Neural cell (in vitro differentiated cells): Measurements from ENCODE around the gene PFKM. TPM values are rescaled to one million over a fixed set of nuclear protein-coding genes. Genes with fewer than 3 reads are reported as not detected.

ENCODE experiments used
- H2AFZ ChIP-seq: fragments of 200-600, 300-800 bp; sonication (generic), shearing (Covaris generic); 2 replicates; pipeline ENCODE4 v1.6.0; 2014; ENCODE audit warnings: low read depth, mild to moderate bottlenecking, antibody characterized with exemption, low read length, moderate library complexity
- H3F3A ChIP-seq: fragments of 200-600 bp; shearing (Covaris generic); 2 replicates; pipeline ENCODE4 v1.6.1; 2016; ENCODE audit warnings: mild to moderate bottlenecking, moderate library complexity, mixed read lengths, antibody characterized with exemption, low read length; ENCODE audit not compliant: insufficient read depth, poor library complexity, severe bottlenecking
- H3K27ac ChIP-seq: fragments of 200-600, 300-800 bp; sonication (generic), shearing (Covaris generic); 2 replicates; pipeline ENCODE4 v1.5.1; 2014; ENCODE audit warnings: mild to moderate bottlenecking, low read length, moderate library complexity
- H3K27me3 ChIP-seq: fragments of 300-800, 200-600 bp; sonication (generic), shearing (Covaris generic); 2 replicates; pipeline ENCODE4 v1.6.0; 2014; ENCODE audit warnings: mild to moderate bottlenecking, low read depth, low read length, moderate library complexity; ENCODE audit not compliant: insufficient read depth
- H3K36me3 ChIP-seq: fragments of 300-800, 200-600 bp; sonication (generic), shearing (Covaris generic); 2 replicates; pipeline ENCODE4 v1.5.1; 2014; ENCODE audit warnings: mild to moderate bottlenecking, antibody characterized with exemption, low read length, moderate library complexity; ENCODE audit not compliant: insufficient read depth
- H3K4me2 ChIP-seq: fragments of 300-800, 200-600 bp; sonication (generic), shearing (Covaris generic); 2 replicates; pipeline ENCODE4 v1.6.0; 2014; ENCODE audit warnings: mild to moderate bottlenecking, low read length
- H3K4me3 ChIP-seq: fragments of 300-800, 200-600 bp; sonication (generic), shearing (Covaris generic); 2 replicates; pipeline ENCODE4 v1.5.1; 2014; ENCODE audit warnings: mild to moderate bottlenecking, low read length, moderate library complexity
- H3K79me2 ChIP-seq: fragments of 200-600 bp; shearing (Covaris generic); replicated peaks from 2 replicates; pipeline ENCODE4 v1.6.0; 2014; ENCODE audit warnings: mild to moderate bottlenecking, low read length, moderate library complexity; ENCODE audit not compliant: insufficient read depth
- H3K9ac ChIP-seq: fragments of 300-800, 200-600 bp; sonication (generic), shearing (Covaris generic); 2 replicates; pipeline ENCODE4 v1.6.1; 2016; ENCODE audit warnings: mild to moderate bottlenecking, low read length, mixed read lengths
- H3K9me2 ChIP-seq: fragments of 200-600 bp; shearing (Covaris generic); 2 replicates; pipeline ENCODE4 v1.6.1; 2016; ENCODE audit warnings: mild to moderate bottlenecking, low read length, mixed read lengths; ENCODE audit not compliant: insufficient read depth
- H3K9me3 ChIP-seq: fragments of 200-600, 300-800 bp; sonication (generic), shearing (Covaris generic); 2 replicates; pipeline ENCODE4 v1.6.1; 2016; ENCODE audit warnings: mild to moderate bottlenecking, mixed run types, low read length, moderate library complexity, mixed read lengths
- H4K20me1 ChIP-seq: fragments of 200-600 bp; shearing (Covaris generic); 2 replicates; pipeline ENCODE4 v1.6.1; 2016; ENCODE audit warnings: mild to moderate bottlenecking, mixed run types; ENCODE audit not compliant: insufficient read depth
- EP300 ChIP-seq: fragments of 450-650 bp; conservative IDR thresholded peaks from 2 replicates; pipeline ENCODE4 v1.6.1; 2014; ENCODE audit warnings: antibody characterized with exemption, mild to moderate bottlenecking, moderate library complexity; ENCODE audit not compliant: poor library complexity, severe bottlenecking
- EZH2 ChIP-seq: fragments of 200-600, 300-800 bp; shearing (Covaris generic), sonication (generic); IDR thresholded peaks from 2 replicates; pipeline ENCODE4 v1.6.1; 2014; ENCODE audit warnings: antibody characterized with exemption, low read length, borderline replicate concordance, mild to moderate bottlenecking; ENCODE audit not compliant: insufficient read depth, poor library complexity, severe bottlenecking
- RAD21 ChIP-seq: fragments of 450-650 bp; conservative IDR thresholded peaks from 2 replicates; pipeline ENCODE4 v1.6.1; 2014; ENCODE audit warnings: antibody characterized with exemption, mild to moderate bottlenecking, moderate library complexity
- SMC3 ChIP-seq: fragments of 450-650 bp; conservative IDR thresholded peaks from 2 replicates; pipeline ENCODE4 v1.6.1; 2014; ENCODE audit warnings: antibody characterized with exemption, mild to moderate bottlenecking, moderate library complexity; ENCODE audit not compliant: poor library complexity
- TAF1 ChIP-seq: IDR thresholded peaks from 2 replicates; pipeline ENCODE4 v1.6.1; 2012; ENCODE audit warnings: low read depth
- polyA plus RNA-seq: library from polyadenylated mRNA; depleted of rRNA; stranded (reverse); fragments of >200 nt; gene quantifications from 2 replicates; pipeline ENCODE4 v1.2.3, GENCODE V29; 2014
- TF ChIP-seq, protein P1 (sequence below): IDR thresholded peaks from 2 replicates; pipeline ENCODE4 v1.6.1; 2012; ENCODE audit warnings: borderline replicate concordance
- TF ChIP-seq, protein P2 (sequence below): fragments of 450-650 bp; IDR thresholded peaks from 2 replicates; pipeline ENCODE4 v1.5.1; 2014; ENCODE audit warnings: antibody characterized with exemption, mild to moderate bottlenecking, moderate library complexity; ENCODE audit not compliant: poor library complexity, severe bottlenecking

PFKM gene
- polyA plus RNA-seq, 1 donor from 2014 or later, result 122 TPM

DNA sequence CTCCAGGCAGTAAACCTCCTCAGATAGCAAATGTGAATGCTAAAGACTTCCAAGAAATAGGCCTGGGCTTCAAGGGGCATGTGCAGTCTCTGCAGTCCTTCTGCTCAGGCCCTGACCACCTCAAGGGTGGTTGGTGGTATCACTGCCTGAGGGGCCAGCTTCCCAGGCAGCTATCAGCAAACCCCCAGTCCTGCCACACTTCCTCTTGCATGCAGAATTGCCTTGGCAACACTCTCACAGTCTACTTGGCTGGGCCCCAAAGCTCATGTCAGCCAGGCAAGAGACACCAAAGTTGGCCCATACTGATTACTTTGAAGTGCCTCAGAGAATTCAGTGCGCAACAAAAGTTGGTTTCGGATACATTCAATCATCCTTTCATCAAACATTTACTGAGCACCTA lies 41.6 kb downstream of the PFKM start:
- no peaks in the 10 kb centered on the region for H3K9me3 ChIP-seq
- no peak overlapping the region for H3K4me2 ChIP-seq
- H3F3A ChIP-seq, result no peaks in the 10 kb centered on the region
- H3K9ac ChIP-seq, result no peak overlapping the region
- no peaks in the 10 kb centered on the region for H3K9me2 ChIP-seq
- TF ChIP-seq, protein P1, sequence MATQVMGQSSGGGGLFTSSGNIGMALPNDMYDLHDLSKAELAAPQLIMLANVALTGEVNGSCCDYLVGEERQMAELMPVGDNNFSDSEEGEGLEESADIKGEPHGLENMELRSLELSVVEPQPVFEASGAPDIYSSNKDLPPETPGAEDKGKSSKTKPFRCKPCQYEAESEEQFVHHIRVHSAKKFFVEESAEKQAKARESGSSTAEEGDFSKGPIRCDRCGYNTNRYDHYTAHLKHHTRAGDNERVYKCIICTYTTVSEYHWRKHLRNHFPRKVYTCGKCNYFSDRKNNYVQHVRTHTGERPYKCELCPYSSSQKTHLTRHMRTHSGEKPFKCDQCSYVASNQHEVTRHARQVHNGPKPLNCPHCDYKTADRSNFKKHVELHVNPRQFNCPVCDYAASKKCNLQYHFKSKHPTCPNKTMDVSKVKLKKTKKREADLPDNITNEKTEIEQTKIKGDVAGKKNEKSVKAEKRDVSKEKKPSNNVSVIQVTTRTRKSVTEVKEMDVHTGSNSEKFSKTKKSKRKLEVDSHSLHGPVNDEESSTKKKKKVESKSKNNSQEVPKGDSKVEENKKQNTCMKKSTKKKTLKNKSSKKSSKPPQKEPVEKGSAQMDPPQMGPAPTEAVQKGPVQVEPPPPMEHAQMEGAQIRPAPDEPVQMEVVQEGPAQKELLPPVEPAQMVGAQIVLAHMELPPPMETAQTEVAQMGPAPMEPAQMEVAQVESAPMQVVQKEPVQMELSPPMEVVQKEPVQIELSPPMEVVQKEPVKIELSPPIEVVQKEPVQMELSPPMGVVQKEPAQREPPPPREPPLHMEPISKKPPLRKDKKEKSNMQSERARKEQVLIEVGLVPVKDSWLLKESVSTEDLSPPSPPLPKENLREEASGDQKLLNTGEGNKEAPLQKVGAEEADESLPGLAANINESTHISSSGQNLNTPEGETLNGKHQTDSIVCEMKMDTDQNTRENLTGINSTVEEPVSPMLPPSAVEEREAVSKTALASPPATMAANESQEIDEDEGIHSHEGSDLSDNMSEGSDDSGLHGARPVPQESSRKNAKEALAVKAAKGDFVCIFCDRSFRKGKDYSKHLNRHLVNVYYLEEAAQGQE, result no peak
- TF ChIP-seq TAF1, result no peak
- TF ChIP-seq, protein P2, sequence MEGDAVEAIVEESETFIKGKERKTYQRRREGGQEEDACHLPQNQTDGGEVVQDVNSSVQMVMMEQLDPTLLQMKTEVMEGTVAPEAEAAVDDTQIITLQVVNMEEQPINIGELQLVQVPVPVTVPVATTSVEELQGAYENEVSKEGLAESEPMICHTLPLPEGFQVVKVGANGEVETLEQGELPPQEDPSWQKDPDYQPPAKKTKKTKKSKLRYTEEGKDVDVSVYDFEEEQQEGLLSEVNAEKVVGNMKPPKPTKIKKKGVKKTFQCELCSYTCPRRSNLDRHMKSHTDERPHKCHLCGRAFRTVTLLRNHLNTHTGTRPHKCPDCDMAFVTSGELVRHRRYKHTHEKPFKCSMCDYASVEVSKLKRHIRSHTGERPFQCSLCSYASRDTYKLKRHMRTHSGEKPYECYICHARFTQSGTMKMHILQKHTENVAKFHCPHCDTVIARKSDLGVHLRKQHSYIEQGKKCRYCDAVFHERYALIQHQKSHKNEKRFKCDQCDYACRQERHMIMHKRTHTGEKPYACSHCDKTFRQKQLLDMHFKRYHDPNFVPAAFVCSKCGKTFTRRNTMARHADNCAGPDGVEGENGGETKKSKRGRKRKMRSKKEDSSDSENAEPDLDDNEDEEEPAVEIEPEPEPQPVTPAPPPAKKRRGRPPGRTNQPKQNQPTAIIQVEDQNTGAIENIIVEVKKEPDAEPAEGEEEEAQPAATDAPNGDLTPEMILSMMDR, result no peak
- H4K20me1 ChIP-seq, result no peaks in the 10 kb centered on the region
- H3K4me3 ChIP-seq, result no peak overlapping the region
- no peak overlapping the region for H2AFZ ChIP-seq
- H3K79me2 ChIP-seq, result peaks cover 9% of the 10 kb centered on the region
- H3K27ac ChIP-seq, result no peak overlapping the region
- H3K36me3 ChIP-seq, result no peaks in the 10 kb centered on the region
- no peaks in the 10 kb centered on the region for H3K27me3 ChIP-seq

DNA sequence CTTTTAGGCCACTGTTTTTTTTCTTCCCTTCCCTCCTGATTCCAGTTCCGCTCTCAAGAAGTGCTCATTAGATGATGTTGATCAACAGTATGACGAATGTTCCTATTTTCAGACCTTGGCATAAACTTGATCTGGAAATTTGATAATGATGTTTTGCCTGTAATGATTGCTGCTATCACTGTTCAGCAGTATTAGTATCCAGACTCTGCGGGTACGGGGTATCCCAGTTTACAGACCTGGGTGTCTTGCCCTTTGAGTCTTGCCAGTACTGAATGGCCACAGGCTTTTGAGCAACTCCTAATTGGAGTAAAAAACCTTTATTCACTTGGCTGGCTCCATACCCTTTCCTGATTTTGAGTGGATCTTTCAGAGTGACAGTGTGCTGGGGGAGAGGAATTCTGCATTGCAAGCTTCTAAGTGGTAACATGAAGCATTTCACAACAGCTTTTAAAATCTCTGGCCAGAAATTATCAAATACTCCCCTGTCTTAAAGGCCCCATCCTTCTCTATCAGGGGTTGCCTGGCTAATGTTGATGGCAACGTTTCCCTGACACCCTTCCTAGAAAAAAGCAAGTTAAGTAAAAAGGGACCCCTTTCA lies 44.1 kb downstream of the PFKM start:
- Histone ChIP-seq H3K4me3 (no peak overlapping the region), H3K36me3 (no peaks in the 10 kb centered on the region), H3K9ac (no peak overlapping the region), H2AFZ (no peak overlapping the region), H3K9me3 (no peaks in the 10 kb centered on the region), H3F3A (no peaks in the 10 kb centered on the region), H3K27ac (no peak overlapping the region), H3K9me2 (no peaks in the 10 kb centered on the region), H3K4me2 (no peak overlapping the region), H3K27me3 (no peaks in the 10 kb centered on the region), H3K79me2 (no peaks in the 10 kb centered on the region), H4K20me1 (no peaks in the 10 kb centered on the region)
- no peak for TF ChIP-seq EP300
- TF ChIP-seq SMC3, result no peak
- TF ChIP-seq RAD21, result no peak
- TF ChIP-seq, protein P1, result no peak
- no peak for TF ChIP-seq EZH2
